CD4-positive, CD25-positive, alpha-beta regulatory T cell (primary cell): ENCODE measurements around the gene LYST. TPM values are rescaled to one million over a fixed set of nuclear protein-coding genes. Genes with fewer than 3 reads are reported as not detected.
A peak's percentile ranks its signal among the peaks of the same experiment; 100 is the strongest.
"Not testable (repeated sequence)": the region's sequence is repeated elsewhere in the genome, so short reads cannot be mapped to it uniquely, and the experiment has no call there.

Experiments used
- ATAC-seq, 2 donors: fragments of 150-1000 bp; cut with Tn5 transposase; one replicate each; pipeline ENCODE4 v1.10.0; 2021; ENCODE audit warnings: low read depth in 2 of 2, moderate number of reproducible peaks in 2 of 2, moderate library complexity in 1 of 2
- DNase-seq, 3 donors: peaks; one replicate each; pipeline versions ENCODE4 v3.0.0 to v3.0.0-alpha.2; 2012 to 2022; ENCODE audit warnings: mixed read lengths in 1 of 3
- H3K27ac ChIP-seq: one replicate; pipeline ENCODE4 v1.7.0; 2013; ENCODE audit warnings: mild to moderate bottlenecking, low read length; ENCODE audit not compliant: insufficient read depth, poor library complexity, severe bottlenecking
- H3K27me3 ChIP-seq: one replicate; pipeline ENCODE4 v1.7.0; 2013; ENCODE audit warnings: low read length; ENCODE audit not compliant: control insufficient read depth, insufficient read depth
- H3K36me3 ChIP-seq: one replicate; pipeline ENCODE4 v1.7.0; 2013; ENCODE audit warnings: mild to moderate bottlenecking, low read length, moderate library complexity; ENCODE audit not compliant: control insufficient read depth, insufficient read depth
- H3K4me1 ChIP-seq: 2 replicates; pipeline ENCODE4 v1.7.0; 2013; ENCODE audit warnings: mild to moderate bottlenecking, low read length; ENCODE audit not compliant: insufficient read depth, control insufficient read depth, poor library complexity, severe bottlenecking
- H3K4me3 ChIP-seq: one replicate; pipeline ENCODE4 v1.7.0; 2013; ENCODE audit warnings: low read depth, mild to moderate bottlenecking, low read length, moderate library complexity
- H3K9me3 ChIP-seq, 2 experiments: 1 replicate in 1 of 2; 2 replicates in 1 of 2; pipeline ENCODE4 v1.7.0; 2013; ENCODE audit warnings: low read length in 2 of 2, mild to moderate bottlenecking in 1 of 2, moderate library complexity in 1 of 2; ENCODE audit not compliant: control insufficient read depth in 2 of 2
- H3K27ac Mint-ChIP-seq, 3 donors: one replicate each; pipeline ENCODE4 v1.8.0; 2020 to 2022; ENCODE audit warnings: mild to moderate bottlenecking in 3 of 3, mixed read lengths in 3 of 3, moderate library complexity in 2 of 3
- H3K27me3 Mint-ChIP-seq: one replicate; pipeline ENCODE4 v1.8.0; 2022; ENCODE audit warnings: mild to moderate bottlenecking, mixed read lengths
- H3K36me3 Mint-ChIP-seq: one replicate; pipeline ENCODE4 v1.8.0; 2020; ENCODE audit warnings: mixed read lengths
- H3K4me1 Mint-ChIP-seq, 4 donors: one replicate each; pipeline ENCODE4 v1.8.0; 2020 to 2022; ENCODE audit warnings: mixed read lengths in 4 of 4, mild to moderate bottlenecking in 1 of 4
- H3K4me3 Mint-ChIP-seq, 4 donors: one replicate each; pipeline ENCODE4 v1.8.0; 2020 to 2022; ENCODE audit warnings: mild to moderate bottlenecking in 4 of 4, mixed read lengths in 4 of 4, moderate library complexity in 3 of 4
- H3K9me3 Mint-ChIP-seq, 7 donors: one replicate each; pipeline ENCODE4 v1.8.0; 2020 to 2022; ENCODE audit warnings: mixed read lengths in 7 of 7, mild to moderate bottlenecking in 3 of 7, moderate library complexity in 2 of 7
- polyA plus RNA-seq, 4 donors: library from polyadenylated mRNA; unstranded; fragments of 300-500 nt; fragmentation: Illumina TruSeq; gene quantifications; one replicate each; pipeline ENCODE4 v1.2.3, GENCODE V29; 2021
- total RNA-seq: library from RNA; stranded (reverse); gene quantifications from one replicate; pipeline ENCODE4 v1.2.3, GENCODE V29; 2022

LYST gene
- total and polyA plus RNA-seq, 5 donors from 2014 or later: 8.1 to 32.5 (median 9.6) TPM

- H3K36me3 ChIP-seq: peaks cover 15% of the 10 kb centered on the region
- peaks cover 0 to 2% (median 0%) of the 10 kb centered on the region in 7 donors for H3K9me3 Mint-ChIP-seq
- no peak overlapping the region for H3K4me3 Mint-ChIP-seq
- no peaks in the 10 kb centered on the region for H3K4me1 Mint-ChIP-seq
- H3K27me3 ChIP-seq: no peaks in the 10 kb centered on the region
- H3K27me3 Mint-ChIP-seq: no peaks in the 10 kb centered on the region
- ATAC-seq (no peak), DNase-seq (no peak)
- no peak overlapping the region for H3K4me3 ChIP-seq
- no peak overlapping the region for H3K27ac ChIP-seq
- H3K36me3 Mint-ChIP-seq: peaks cover 36% of the 10 kb centered on the region
- H3K27ac Mint-ChIP-seq: no peak overlapping the region
- no peaks in the 10 kb centered on the region for H3K4me1 ChIP-seq
- no peaks in the 10 kb centered on the region for H3K9me3 ChIP-seq
Observed at GRCh38 chr1:235775246-235775860, 91.4 kb downstream of the LYST start.

GRCh38 chr1:235767795-235768194 lies 98.9 kb downstream of the LYST start:
- ATAC-seq (no peak), DNase-seq (peak in 1 of 3 donors; percentile 6)
- Mint-ChIP-seq H3K36me3 (peaks cover 29% of the 10 kb centered on the region), H3K9me3 (peaks cover 0 to 2% (median 0%) of the 10 kb centered on the region in 7 donors), H3K27me3 (no peaks in the 10 kb centered on the region), H3K4me1 (no peaks in the 10 kb centered on the region), H3K27ac (no peak overlapping the region), H3K4me3 (no peak overlapping the region)
- Histone ChIP-seq H3K4me1 (no peaks in the 10 kb centered on the region), H3K4me3 (no peak overlapping the region), H3K27ac (no peak overlapping the region), H3K9me3 (no peaks in the 10 kb centered on the region), H3K27me3 (no peaks in the 10 kb centered on the region), H3K36me3 (peaks cover 12% of the 10 kb centered on the region)

- Mint-ChIP-seq H3K9me3 (no peaks in the 10 kb centered on the region), H3K4me3 (no peak overlapping the region), H3K27ac (no peak overlapping the region), H3K36me3 (peaks cover 30% of the 10 kb centered on the region), H3K4me1 (no peaks in the 10 kb centered on the region), H3K27me3 (no peaks in the 10 kb centered on the region)
- no peak for ATAC-seq
- H3K4me1 ChIP-seq: no peaks in the 10 kb centered on the region
- no peaks in the 10 kb centered on the region for H3K27me3 ChIP-seq
- DNase-seq: no peak
- no peak overlapping the region for H3K27ac ChIP-seq
- H3K9me3 ChIP-seq: no peaks in the 10 kb centered on the region
- peaks cover 14% of the 10 kb centered on the region for H3K36me3 ChIP-seq
- no peak overlapping the region for H3K4me3 ChIP-seq
Observed at GRCh38 chr1:235766794-235767285, 99.9 kb downstream of the LYST start.

GRCh38 chr1:235763962-235764361 lies 102.7 kb downstream of the LYST start:
- Mint-ChIP-seq H3K9me3 (no peaks in the 10 kb centered on the region), H3K4me1 (peaks cover 0 to 4% (median 2%) of the 10 kb centered on the region in 4 donors), H3K27ac (no peak overlapping the region), H3K4me3 (no peak overlapping the region), H3K36me3 (peaks cover 25% of the 10 kb centered on the region), H3K27me3 (no peaks in the 10 kb centered on the region)
- peaks cover 19% of the 10 kb centered on the region for H3K36me3 ChIP-seq
- no peaks in the 10 kb centered on the region for H3K4me1 ChIP-seq
- no peak overlapping the region for H3K27ac ChIP-seq
- no peaks in the 10 kb centered on the region for H3K9me3 ChIP-seq
- H3K27me3 ChIP-seq: no peaks in the 10 kb centered on the region
- ATAC-seq (peak in 1 of 2 donors; percentile 28), DNase-seq (peak in 1 of 3 donors; percentile 26)
- no peak overlapping the region for H3K4me3 ChIP-seq

GRCh38 chr1:235759336-235759735 lies 107.4 kb downstream of the LYST start:
- Histone ChIP-seq H3K36me3 (peaks cover 26% of the 10 kb centered on the region), H3K27me3 (no peaks in the 10 kb centered on the region), H3K27ac (no peak overlapping the region), H3K4me1 (no peaks in the 10 kb centered on the region), H3K9me3 (no peaks in the 10 kb centered on the region), H3K4me3 (no peak overlapping the region)
- no peak for ATAC-seq
- DNase-seq: no peak
- Mint-ChIP-seq H3K4me3 (no peak overlapping the region), H3K4me1 (peaks cover 0 to 4% (median 2%) of the 10 kb centered on the region in 4 donors), H3K27ac (no peak overlapping the region), H3K9me3 (no peaks in the 10 kb centered on the region), H3K36me3 (peaks cover 21% of the 10 kb centered on the region), H3K27me3 (no peaks in the 10 kb centered on the region)

GRCh38 chr1:235758931-235759330 lies 107.8 kb downstream of the LYST start:
- Mint-ChIP-seq H3K4me1 (peaks cover 0 to 4% (median 2%) of the 10 kb centered on the region in 4 donors), H3K9me3 (no peaks in the 10 kb centered on the region), H3K36me3 (peaks cover 23% of the 10 kb centered on the region), H3K27ac (no peak overlapping the region), H3K27me3 (no peaks in the 10 kb centered on the region), H3K4me3 (no peak overlapping the region)
- peaks cover 26% of the 10 kb centered on the region for H3K36me3 ChIP-seq
- no peaks in the 10 kb centered on the region for H3K4me1 ChIP-seq
- H3K4me3 ChIP-seq: no peak overlapping the region
- ATAC-seq (no peak), DNase-seq (no peak)
- no peak overlapping the region for H3K27ac ChIP-seq
- H3K9me3 ChIP-seq: no peaks in the 10 kb centered on the region
- no peaks in the 10 kb centered on the region for H3K27me3 ChIP-seq

GRCh38 chr1:235757587-235758096 lies 109.1 kb downstream of the LYST start:
- Histone ChIP-seq H3K27ac (no peak overlapping the region), H3K9me3 (no peaks in the 10 kb centered on the region), H3K4me1 (no peaks in the 10 kb centered on the region), H3K4me3 (no peak overlapping the region), H3K27me3 (no peaks in the 10 kb centered on the region), H3K36me3 (peaks cover 28% of the 10 kb centered on the region)
- Mint-ChIP-seq H3K27me3 (no peaks in the 10 kb centered on the region), H3K4me3 (no peak overlapping the region), H3K36me3 (peaks cover 20% of the 10 kb centered on the region), H3K27ac (peak overlapping the region in 1 of 3 donors; percentile 71), H3K4me1 (peaks cover 0 to 4% (median 2%) of the 10 kb centered on the region in 4 donors), H3K9me3 (no peaks in the 10 kb centered on the region)
- DNase-seq (no peak), ATAC-seq (no peak)

- not testable (repeated sequence) for H3K4me3 ChIP-seq, H3K4me1 ChIP-seq, H3K4me3 Mint-ChIP-seq, H3K4me1 Mint-ChIP-seq, H3K27ac ChIP-seq, H3K27me3 Mint-ChIP-seq, ATAC-seq, H3K27ac Mint-ChIP-seq, DNase-seq, H3K9me3 ChIP-seq, H3K9me3 Mint-ChIP-seq, H3K27me3 ChIP-seq
- H3K36me3 ChIP-seq: peaks cover 17% of the 10 kb centered on the region
- peaks cover 19% of the 10 kb centered on the region for H3K36me3 Mint-ChIP-seq
Observed at GRCh38 chr1:235754186-235754585, 112.5 kb downstream of the LYST start.
